HepG2 (cell line): ENCODE data around the gene SUPT6H.

Experiments
- CTCF ChIP-seq: sonication (generic); formaldehyde crosslinking; IDR thresholded peaks from 2 replicates; pipeline ENCODE4 v1.5.0; 2020; ENCODE audit warnings: mild to moderate bottlenecking, missing genetic modification reagents, moderate library complexity
- JUNB ChIP-seq: sonication (generic); formaldehyde crosslinking; IDR thresholded peaks from 2 replicates; pipeline ENCODE4 v1.8.0; 2022; ENCODE audit warnings: missing genetic modification reagents, mild to moderate bottlenecking, borderline replicate concordance
- KDM5B ChIP-seq: sonication (generic); formaldehyde crosslinking; IDR thresholded peaks from 2 replicates; pipeline ENCODE4 v1.4.0; 2020; ENCODE audit warnings: missing genetic modification reagents, mild to moderate bottlenecking, borderline replicate concordance
- MAFK ChIP-seq, 2 experiments: IDR thresholded peaks in 1 of 2; conservative IDR thresholded peaks in 1 of 2; 2 replicates each; pipeline ENCODE4 v1.6.1; 2011; ENCODE audit warnings: improper control_type of control experiment in 2 of 2, low read length in 2 of 2
- NFYB ChIP-seq: sonication (generic); formaldehyde crosslinking; IDR thresholded peaks from 2 replicates; pipeline ENCODE4 v1.4.0; 2020; ENCODE audit warnings: missing genetic modification reagents
- RELA ChIP-seq: sonication (generic); formaldehyde crosslinking; IDR thresholded peaks from 2 replicates; pipeline ENCODE4 v1.4.0; 2020; ENCODE audit warnings: missing genetic modification reagents
- ZC3H4 ChIP-seq: sonication (generic); formaldehyde crosslinking; IDR thresholded peaks from 2 replicates; pipeline ENCODE4 v1.4.0; 2020; ENCODE audit warnings: missing genetic modification reagents, borderline replicate concordance
- ZFP36L1 ChIP-seq: sonication (generic); formaldehyde crosslinking; IDR thresholded peaks from 2 replicates; pipeline ENCODE4 v1.8.0; 2022; ENCODE audit warnings: mild to moderate bottlenecking, missing genetic modification reagents, moderate library complexity
- ZNF510 ChIP-seq: sonication (generic); formaldehyde crosslinking; IDR thresholded peaks from 2 replicates; pipeline ENCODE4 v1.4.0; 2020; ENCODE audit warnings: low read depth, mild to moderate bottlenecking, missing genetic modification reagents
- TF ChIP-seq, protein P1 (sequence below): sonication (generic); formaldehyde crosslinking; IDR thresholded peaks from 2 replicates; pipeline ENCODE4 v1.4.0; 2020; ENCODE audit warnings: missing genetic modification reagents

DNA sequence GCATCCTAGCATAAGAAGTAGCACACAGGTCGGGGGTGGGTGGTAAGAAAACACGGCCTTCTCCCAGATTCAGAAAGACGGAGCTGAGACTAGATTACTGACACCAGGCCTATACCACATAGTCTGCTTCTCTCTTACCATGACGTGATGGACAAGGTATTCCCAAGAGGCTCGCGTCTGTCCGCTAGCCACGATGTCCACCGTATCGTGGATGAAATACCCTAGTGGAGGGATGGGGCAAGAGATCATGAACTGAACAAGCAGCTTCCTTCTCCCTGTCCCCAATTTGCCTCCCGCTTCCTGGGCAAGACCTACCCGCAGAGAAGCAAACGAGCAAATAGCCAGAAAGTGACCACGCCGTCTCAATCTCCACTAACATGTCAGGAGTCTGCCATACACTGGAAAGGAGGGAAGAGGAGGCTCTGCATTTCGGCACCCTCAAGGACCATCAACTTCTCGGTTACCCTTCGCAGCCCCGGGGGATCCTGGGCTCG, 63.2 kb downstream of the SUPT6H start:
- TF ChIP-seq CTCF (no peak; the same call in 1 of the 2 replicates), ZFP36L1 (CRISPR knock-in tag) (no peak), RELA (CRISPR knock-in tag) (no peak), ZC3H4 (peak; percentile 55; the same call in 1 of the 2 replicates), MAFK (conservative IDR thresholded peaks at IDR 0.05 in 1 of 2, IDR thresholded peaks at IDR 0.05 in 1 of 2; ENCODE audit: low read length in 2 of 2) (no peak), ZNF510 (CRISPR knock-in tag) (no peak), KDM5B (no peak), JUNB (CRISPR knock-in tag) (no peak), NFYB (CRISPR knock-in tag) (no peak)
- TF ChIP-seq, protein P1, sequence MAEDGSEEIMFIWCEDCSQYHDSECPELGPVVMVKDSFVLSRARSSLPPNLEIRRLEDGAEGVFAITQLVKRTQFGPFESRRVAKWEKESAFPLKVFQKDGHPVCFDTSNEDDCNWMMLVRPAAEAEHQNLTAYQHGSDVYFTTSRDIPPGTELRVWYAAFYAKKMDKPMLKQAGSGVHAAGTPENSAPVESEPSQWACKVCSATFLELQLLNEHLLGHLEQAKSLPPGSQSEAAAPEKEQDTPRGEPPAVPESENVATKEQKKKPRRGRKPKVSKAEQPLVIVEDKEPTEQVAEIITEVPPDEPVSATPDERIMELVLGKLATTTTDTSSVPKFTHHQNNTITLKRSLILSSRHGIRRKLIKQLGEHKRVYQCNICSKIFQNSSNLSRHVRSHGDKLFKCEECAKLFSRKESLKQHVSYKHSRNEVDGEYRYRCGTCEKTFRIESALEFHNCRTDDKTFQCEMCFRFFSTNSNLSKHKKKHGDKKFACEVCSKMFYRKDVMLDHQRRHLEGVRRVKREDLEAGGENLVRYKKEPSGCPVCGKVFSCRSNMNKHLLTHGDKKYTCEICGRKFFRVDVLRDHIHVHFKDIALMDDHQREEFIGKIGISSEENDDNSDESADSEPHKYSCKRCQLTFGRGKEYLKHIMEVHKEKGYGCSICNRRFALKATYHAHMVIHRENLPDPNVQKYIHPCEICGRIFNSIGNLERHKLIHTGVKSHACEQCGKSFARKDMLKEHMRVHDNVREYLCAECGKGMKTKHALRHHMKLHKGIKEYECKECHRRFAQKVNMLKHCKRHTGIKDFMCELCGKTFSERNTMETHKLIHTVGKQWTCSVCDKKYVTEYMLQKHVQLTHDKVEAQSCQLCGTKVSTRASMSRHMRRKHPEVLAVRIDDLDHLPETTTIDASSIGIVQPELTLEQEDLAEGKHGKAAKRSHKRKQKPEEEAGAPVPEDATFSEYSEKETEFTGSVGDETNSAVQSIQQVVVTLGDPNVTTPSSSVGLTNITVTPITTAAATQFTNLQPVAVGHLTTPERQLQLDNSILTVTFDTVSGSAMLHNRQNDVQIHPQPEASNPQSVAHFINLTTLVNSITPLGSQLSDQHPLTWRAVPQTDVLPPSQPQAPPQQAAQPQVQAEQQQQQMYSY (CRISPR knock-in tag), result no peak
